Breast epithelium (tissue), 4 donors: ENCODE data around the gene SHISA6. TPM values are rescaled to one million over a fixed set of nuclear protein-coding genes. Genes with fewer than 3 reads are reported as not detected.
A peak's percentile ranks its signal among the peaks of the same experiment; 100 is the strongest.

Experiments used
- DNase-seq, 2 donors: peaks; one replicate each; pipeline ENCODE4 v3.0.0-alpha.2; 2019; ENCODE audit warnings: low spot score in 2 of 2
- H3K27ac ChIP-seq, 2 donors: fragments of 200-600 bp; sonication (generic) in 1 of 2; one replicate each; pipeline ENCODE4 v1.5.1; 2016 to 2019; ENCODE audit warnings: mild to moderate bottlenecking in 1 of 2
- H3K27me3 ChIP-seq, 2 donors: fragments of 200-600 bp; sonication (generic) in 1 of 2; one replicate each; pipeline versions ENCODE4 v1.5.1 to v1.6.0; 2017 to 2019; ENCODE audit warnings: control low read depth in 1 of 2, mild to moderate bottlenecking in 1 of 2
- H3K36me3 ChIP-seq: fragments of 200-600 bp; one replicate; pipeline ENCODE4 v1.5.1; 2019
- H3K4me1 ChIP-seq, 2 donors: fragments of 200-600 bp; sonication (generic); one replicate each; pipeline ENCODE4 v1.5.1; 2016 to 2019; ENCODE audit warnings: control low read depth in 1 of 2
- H3K4me3 ChIP-seq, 3 donors: fragments of 200-600 bp; sonication (generic); 1 replicate in 2 of 3; 2 replicates in 1 of 3; pipeline ENCODE4 v1.5.1; 2016 to 2019; ENCODE audit warnings: mild to moderate bottlenecking in 3 of 3, moderate library complexity in 2 of 3
- H3K9me3 ChIP-seq, 2 donors: fragments of 200-600 bp; sonication (generic) in 1 of 2; one replicate each; pipeline ENCODE4 v1.5.1; 2016 to 2019; ENCODE audit warnings: control low read depth in 1 of 2
- CTCF ChIP-seq, 3 donors: fragments of 450-650 bp; IDR thresholded peaks; one replicate each; pipeline ENCODE4 v1.5.1; 2016 to 2017; ENCODE audit warnings: antibody characterized with exemption in 3 of 3, mild to moderate bottlenecking in 3 of 3, moderate library complexity in 3 of 3
- POLR2A ChIP-seq: fragments of 450-650 bp; IDR thresholded peaks from one replicate; pipeline ENCODE4 v1.6.1; 2016; ENCODE audit warnings: antibody characterized with exemption, mild to moderate bottlenecking, moderate library complexity
- POLR2AphosphoS5 ChIP-seq, 3 donors: sonication (generic); formaldehyde crosslinking; IDR thresholded peaks; one replicate each; pipeline ENCODE4 v1.6.1; 2017; ENCODE audit warnings: antibody characterized with exemption in 3 of 3
- intact Hi-C: fragments of 100-400 bp; cut with DNase I; formaldehyde crosslinking; loops from one replicate; pipeline ENCODE4 v1.15.1; 2023; ENCODE audit warnings: low total_unique reads
- total RNA-seq, 3 donors: library from RNA; depleted of rRNA; stranded (reverse); fragments of >200 nt; gene quantifications; one replicate each; pipeline ENCODE4 v1.1.0, GENCODE V29; 2016

Gene SHISA6
- total RNA-seq, 3 donors from 2014 or later, result 0.44 to 5.3 (median 3.3) TPM

GRCh38 chr17:11279776-11280344 is 38.8 kb downstream of the SHISA6 start:
- no peak for DNase-seq
- Histone ChIP-seq H3K4me3 (no peak overlapping the region), H3K36me3 (no peaks in the 10 kb centered on the region), H3K27me3 (no peaks in the 10 kb centered on the region), H3K27ac (peak overlapping the region in 1 of 2 donors; percentile 62), H3K4me1 (no peaks in the 10 kb centered on the region), H3K9me3 (no peaks in the 10 kb centered on the region)
- intact Hi-C loops, result loop anchor here (2.0 kb wide), 1 partner anchor 19 kb away; no protein-coding TSS in a partner anchor
- TF ChIP-seq CTCF (IDR thresholded peaks at IDR 0.05) (no peak), POLR2A (no peak), POLR2AphosphoS5 (IDR thresholded peaks at IDR 0.05) (no peak)

- no peaks in the 10 kb centered on the region for H3K4me1 ChIP-seq
- H3K36me3 ChIP-seq, result no peaks in the 10 kb centered on the region
- H3K27ac ChIP-seq, result no peak overlapping the region
- DNase-seq, result no peak
- no peak overlapping the region for H3K4me3 ChIP-seq
- H3K27me3 ChIP-seq, result no peaks in the 10 kb centered on the region
- H3K9me3 ChIP-seq, result no peaks in the 10 kb centered on the region
- TF ChIP-seq CTCF (IDR thresholded peaks at IDR 0.05), result no peak
- no peak for TF ChIP-seq POLR2AphosphoS5 (IDR thresholded peaks at IDR 0.05)
- TF ChIP-seq POLR2A, result no peak
- intact Hi-C loops, result no loop called here
Measured at GRCh38 chr17:11282586-11282985, 41.6 kb downstream of the SHISA6 start.

- Histone ChIP-seq H3K4me1 (no peaks in the 10 kb centered on the region), H3K27me3 (no peaks in the 10 kb centered on the region), H3K9me3 (no peaks in the 10 kb centered on the region), H3K4me3 (no peak overlapping the region), H3K36me3 (no peaks in the 10 kb centered on the region), H3K27ac (no peak overlapping the region)
- no peak for DNase-seq
- intact Hi-C loops, result no loop called here
- no peak for TF ChIP-seq CTCF (IDR thresholded peaks at IDR 0.05)
- TF ChIP-seq POLR2A, result no peak
- TF ChIP-seq POLR2AphosphoS5 (IDR thresholded peaks at IDR 0.05), result no peak
Measured at GRCh38 chr17:11284811-11285210, 43.8 kb downstream of the SHISA6 start.

- no peaks in the 10 kb centered on the region for H3K4me1 ChIP-seq
- intact Hi-C loops, result no loop called here
- H3K4me3 ChIP-seq, result no peak overlapping the region
- TF ChIP-seq POLR2A (no peak), POLR2AphosphoS5 (IDR thresholded peaks at IDR 0.05) (no peak), CTCF (IDR thresholded peaks at IDR 0.05) (no peak)
- H3K27me3 ChIP-seq, result no peaks in the 10 kb centered on the region
- DNase-seq, result no peak
- no peaks in the 10 kb centered on the region for H3K36me3 ChIP-seq
- H3K27ac ChIP-seq, result no peak overlapping the region
- no peaks in the 10 kb centered on the region for H3K9me3 ChIP-seq
Measured at GRCh38 chr17:11285946-11286345, 44.9 kb downstream of the SHISA6 start.

GRCh38 chr17:11287791-11288190 is 46.8 kb downstream of the SHISA6 start:
- intact Hi-C loops, result no loop called here
- no peaks in the 10 kb centered on the region for H3K9me3 ChIP-seq
- no peak for DNase-seq
- H3K4me3 ChIP-seq, result no peak overlapping the region
- no peaks in the 10 kb centered on the region for H3K27me3 ChIP-seq
- no peaks in the 10 kb centered on the region for H3K4me1 ChIP-seq
- no peaks in the 10 kb centered on the region for H3K36me3 ChIP-seq
- TF ChIP-seq POLR2AphosphoS5 (IDR thresholded peaks at IDR 0.05), result no peak
- TF ChIP-seq CTCF (IDR thresholded peaks at IDR 0.05), result no peak
- no peak overlapping the region for H3K27ac ChIP-seq
